SU-DHL-6 (cell line): ENCODE measurements around the gene APOC3.

Experiments used
- H2AFZ ChIP-seq: fragments of 200-600 bp; sonication (generic); 2 replicates; pipeline ENCODE4 v1.6.1; 2014; ENCODE audit warnings: low read depth, mild to moderate bottlenecking, moderate library complexity, mixed read lengths, antibody characterized with exemption, low read length; ENCODE audit not compliant: severe bottlenecking
- H3F3A ChIP-seq: fragments of 200-600 bp; shearing (Covaris generic); 2 replicates; pipeline ENCODE4 v1.6.0; 2016; ENCODE audit warnings: antibody characterized with exemption, mild to moderate bottlenecking; ENCODE audit not compliant: insufficient read depth
- H3K27ac ChIP-seq: fragments of 200-600 bp; sonication (generic); 2 replicates; pipeline ENCODE4 v1.5.1; 2016; ENCODE audit warnings: low read depth, mild to moderate bottlenecking, low read length, moderate library complexity, mixed read lengths
- H3K27me3 ChIP-seq: fragments of 200-600 bp; sonication (generic), shearing (Covaris generic); 2 replicates; pipeline ENCODE4 v1.6.0; 2014; ENCODE audit warnings: mild to moderate bottlenecking, low read length
- H3K36me3 ChIP-seq: fragments of 200-600 bp; sonication (generic); 2 replicates; pipeline ENCODE4 v1.6.1; 2014; ENCODE audit warnings: mild to moderate bottlenecking, low read length, mixed read lengths
- H3K4me2 ChIP-seq: fragments of 300-600, 200-600 bp; shearing (Covaris generic), sonication (generic); 2 replicates; pipeline ENCODE4 v1.6.0; 2014; ENCODE audit warnings: low read length, low read depth, mild to moderate bottlenecking; ENCODE audit not compliant: poor library complexity, severe bottlenecking
- H3K4me3 ChIP-seq: fragments of 200-600 bp; sonication (generic); 2 replicates; pipeline ENCODE4 v1.5.1; 2014; ENCODE audit warnings: antibody characterized with exemption, low read length, mild to moderate bottlenecking, mixed read lengths; ENCODE audit not compliant: insufficient read depth, poor library complexity, severe bottlenecking
- H3K79me2 ChIP-seq: fragments of 200-600 bp; sonication (generic); 2 replicates; pipeline ENCODE4 v1.6.1; 2014; ENCODE audit warnings: mild to moderate bottlenecking, low read length, moderate library complexity; ENCODE audit not compliant: insufficient read depth
- H3K9ac ChIP-seq: fragments of 200-600 bp; sonication (generic); 2 replicates; pipeline ENCODE4 v1.7.0; 2014; ENCODE audit warnings: mild to moderate bottlenecking, low read length
- H3K9me2 ChIP-seq: fragments of 200-600 bp; sonication (generic); replicated peaks from 2 replicates; pipeline ENCODE4 v1.6.1; 2014; ENCODE audit warnings: low read length; ENCODE audit not compliant: insufficient read depth
- H3K9me3 ChIP-seq: fragments of 200-600 bp; sonication (generic); 2 replicates; pipeline ENCODE4 v1.6.1; 2014; ENCODE audit warnings: low read length, mixed read lengths; ENCODE audit not compliant: insufficient read depth
- H4K20me1 ChIP-seq: fragments of 200-600 bp; sonication (generic); 2 replicates; pipeline ENCODE4 v1.6.1; 2014; ENCODE audit warnings: low read depth, mild to moderate bottlenecking, antibody characterized with exemption, low read length, moderate library complexity, mixed read lengths
- EZH2phosphoT487 ChIP-seq: fragments of 200-600 bp; sonication (generic), shearing (Covaris generic); conservative IDR thresholded peaks from 2 replicates; pipeline ENCODE4 v1.6.1; 2018; ENCODE audit warnings: mild to moderate bottlenecking, antibody characterized with exemption, low read length, moderate library complexity, mixed read lengths
- TF ChIP-seq, protein P1 (sequence below): fragments of 200-600 bp; sonication (generic); IDR thresholded peaks from one replicate; pipeline ENCODE4 v1.5.1; 2017; ENCODE audit warnings: antibody characterized with exemption, mild to moderate bottlenecking, low read length, moderate library complexity; ENCODE audit not compliant: insufficient read depth, poor library complexity, severe bottlenecking

The APOC3 gene

GRCh38 chr11:116860303-116860702 is 30.6 kb downstream of the APOC3 start:
- Histone ChIP-seq H3K4me3 (no peak overlapping the region), H4K20me1 (no peaks in the 10 kb centered on the region), H3K4me2 (no peak overlapping the region), H2AFZ (no peak overlapping the region), H3K36me3 (no peaks in the 10 kb centered on the region), H3K27ac (no peak overlapping the region), H3K79me2 (no peaks in the 10 kb centered on the region), H3K27me3 (no peaks in the 10 kb centered on the region), H3K9ac (no peak overlapping the region), H3F3A (no peaks in the 10 kb centered on the region), H3K9me2 (no peaks in the 10 kb centered on the region), H3K9me3 (no peaks in the 10 kb centered on the region)
- no peak for TF ChIP-seq EZH2phosphoT487
- TF ChIP-seq, protein P1, sequence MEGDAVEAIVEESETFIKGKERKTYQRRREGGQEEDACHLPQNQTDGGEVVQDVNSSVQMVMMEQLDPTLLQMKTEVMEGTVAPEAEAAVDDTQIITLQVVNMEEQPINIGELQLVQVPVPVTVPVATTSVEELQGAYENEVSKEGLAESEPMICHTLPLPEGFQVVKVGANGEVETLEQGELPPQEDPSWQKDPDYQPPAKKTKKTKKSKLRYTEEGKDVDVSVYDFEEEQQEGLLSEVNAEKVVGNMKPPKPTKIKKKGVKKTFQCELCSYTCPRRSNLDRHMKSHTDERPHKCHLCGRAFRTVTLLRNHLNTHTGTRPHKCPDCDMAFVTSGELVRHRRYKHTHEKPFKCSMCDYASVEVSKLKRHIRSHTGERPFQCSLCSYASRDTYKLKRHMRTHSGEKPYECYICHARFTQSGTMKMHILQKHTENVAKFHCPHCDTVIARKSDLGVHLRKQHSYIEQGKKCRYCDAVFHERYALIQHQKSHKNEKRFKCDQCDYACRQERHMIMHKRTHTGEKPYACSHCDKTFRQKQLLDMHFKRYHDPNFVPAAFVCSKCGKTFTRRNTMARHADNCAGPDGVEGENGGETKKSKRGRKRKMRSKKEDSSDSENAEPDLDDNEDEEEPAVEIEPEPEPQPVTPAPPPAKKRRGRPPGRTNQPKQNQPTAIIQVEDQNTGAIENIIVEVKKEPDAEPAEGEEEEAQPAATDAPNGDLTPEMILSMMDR, result no peak

DNA sequence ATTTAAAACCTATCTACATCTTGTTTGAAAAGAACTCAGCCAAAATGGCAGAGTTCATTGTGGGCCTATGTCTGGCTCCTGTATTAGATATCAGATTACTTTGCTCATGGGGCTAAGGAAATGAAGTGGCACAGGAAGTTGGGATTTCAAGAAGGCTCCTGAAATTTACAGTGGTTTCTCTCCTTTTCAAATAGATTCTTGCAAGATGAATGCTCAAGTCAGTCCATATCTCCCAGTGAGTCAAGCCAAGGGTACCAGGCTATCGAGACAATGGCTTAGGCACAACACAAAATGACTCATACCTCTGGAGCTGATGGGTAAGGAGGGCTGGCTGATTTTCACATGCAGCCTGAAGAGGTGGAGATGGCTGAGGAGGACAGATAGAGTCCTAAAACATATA is 31.8 kb downstream of the APOC3 start:
- Histone ChIP-seq H3K36me3 (no peaks in the 10 kb centered on the region), H2AFZ (no peak overlapping the region), H4K20me1 (no peaks in the 10 kb centered on the region), H3K4me3 (no peak overlapping the region), H3K9me3 (no peaks in the 10 kb centered on the region), H3K4me2 (no peak overlapping the region), H3K27me3 (no peaks in the 10 kb centered on the region), H3F3A (no peaks in the 10 kb centered on the region), H3K27ac (no peak overlapping the region), H3K79me2 (no peaks in the 10 kb centered on the region), H3K9me2 (no peaks in the 10 kb centered on the region), H3K9ac (no peak overlapping the region)
- TF ChIP-seq, protein P1, result no peak
- no peak for TF ChIP-seq EZH2phosphoT487

GRCh38 chr11:116862185-116862584 is 32.5 kb downstream of the APOC3 start:
- H3F3A ChIP-seq, result no peaks in the 10 kb centered on the region

More at GRCh38 chr11:116862185-116862584, 32.5 kb downstream of the APOC3 start:
- no peaks in the 10 kb centered on the region for H3K36me3 ChIP-seq
- H3K4me2 ChIP-seq, result no peak overlapping the region
- no peaks in the 10 kb centered on the region for H3K27me3 ChIP-seq
- H3K9me2 ChIP-seq, result no peaks in the 10 kb centered on the region
- no peaks in the 10 kb centered on the region for H3K9me3 ChIP-seq
- no peak overlapping the region for H2AFZ ChIP-seq
- H3K4me3 ChIP-seq, result no peak overlapping the region
- TF ChIP-seq, protein P1, result no peak
- no peak for TF ChIP-seq EZH2phosphoT487
- H3K27ac ChIP-seq, result no peak overlapping the region
- H3K9ac ChIP-seq, result no peak overlapping the region
- no peaks in the 10 kb centered on the region for H3K79me2 ChIP-seq
- no peaks in the 10 kb centered on the region for H4K20me1 ChIP-seq
